Fibroblast of lung (primary cell): ENCODE data around the gene SPATA19.

Source experiments
- EZH2 ChIP-seq: IDR thresholded peaks from 2 replicates; pipeline ENCODE4 v1.5.1; 2012; ENCODE audit warnings: low read length, control low read depth, mild to moderate bottlenecking; ENCODE audit errors: missing control alignments
- TF ChIP-seq, protein P1 (sequence below), 2 donors: IDR thresholded peaks in 1 of 2; conservative IDR thresholded peaks in 1 of 2; 1 replicate in 1 of 2; 2 replicates in 1 of 2; pipeline ENCODE4 v1.5.1; 2011 to 2012; ENCODE audit warnings: low read length in 2 of 2, control low read depth in 1 of 2, inconsistent platforms in 1 of 2, low read depth in 1 of 2, mild to moderate bottlenecking in 1 of 2

- no peak for TF ChIP-seq EZH2
- TF ChIP-seq, protein P1, sequence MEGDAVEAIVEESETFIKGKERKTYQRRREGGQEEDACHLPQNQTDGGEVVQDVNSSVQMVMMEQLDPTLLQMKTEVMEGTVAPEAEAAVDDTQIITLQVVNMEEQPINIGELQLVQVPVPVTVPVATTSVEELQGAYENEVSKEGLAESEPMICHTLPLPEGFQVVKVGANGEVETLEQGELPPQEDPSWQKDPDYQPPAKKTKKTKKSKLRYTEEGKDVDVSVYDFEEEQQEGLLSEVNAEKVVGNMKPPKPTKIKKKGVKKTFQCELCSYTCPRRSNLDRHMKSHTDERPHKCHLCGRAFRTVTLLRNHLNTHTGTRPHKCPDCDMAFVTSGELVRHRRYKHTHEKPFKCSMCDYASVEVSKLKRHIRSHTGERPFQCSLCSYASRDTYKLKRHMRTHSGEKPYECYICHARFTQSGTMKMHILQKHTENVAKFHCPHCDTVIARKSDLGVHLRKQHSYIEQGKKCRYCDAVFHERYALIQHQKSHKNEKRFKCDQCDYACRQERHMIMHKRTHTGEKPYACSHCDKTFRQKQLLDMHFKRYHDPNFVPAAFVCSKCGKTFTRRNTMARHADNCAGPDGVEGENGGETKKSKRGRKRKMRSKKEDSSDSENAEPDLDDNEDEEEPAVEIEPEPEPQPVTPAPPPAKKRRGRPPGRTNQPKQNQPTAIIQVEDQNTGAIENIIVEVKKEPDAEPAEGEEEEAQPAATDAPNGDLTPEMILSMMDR (conservative IDR thresholded peaks at IDR 0.05 in 1 of 2, IDR thresholded peaks at IDR 0.05 in 1 of 2; ENCODE audit: low read depth in 1 of 2, low read length in 2 of 2), result no peak
Measured at GRCh38 chr11:133810766-133811165, 34.5 kb downstream of the SPATA19 start.
